Effector memory CD4-positive, alpha-beta T cell (primary cell): ENCODE measurements around the gene NDUFA11.

Experiments
- DNase-seq, 3 donors: peaks; one replicate each; pipeline ENCODE4 v3.0.0-alpha.2; 2020
- H3K27ac ChIP-seq: 2 replicates; pipeline ENCODE4 v1.7.0; 2013; ENCODE audit warnings: mild to moderate bottlenecking, low read length, moderate library complexity; ENCODE audit not compliant: insufficient read depth, poor library complexity, severe bottlenecking
- H3K27me3 ChIP-seq: replicated peaks from 2 replicates; pipeline ENCODE4 v1.7.0; 2013; ENCODE audit warnings: mild to moderate bottlenecking, low read length; ENCODE audit not compliant: insufficient read depth, control insufficient read depth, poor library complexity, severe bottlenecking
- H3K36me3 ChIP-seq: 2 replicates; pipeline ENCODE4 v1.7.0; 2013; ENCODE audit warnings: mild to moderate bottlenecking, low read length, moderate library complexity; ENCODE audit not compliant: control insufficient read depth, insufficient read depth
- H3K4me1 ChIP-seq: 2 replicates; pipeline ENCODE4 v1.7.0; 2013; ENCODE audit warnings: low read length, mild to moderate bottlenecking; ENCODE audit not compliant: control insufficient read depth, insufficient read depth, poor library complexity, severe bottlenecking
- H3K4me3 ChIP-seq: 2 replicates; pipeline ENCODE4 v1.7.0; 2013; ENCODE audit warnings: low read length, low read depth, mild to moderate bottlenecking; ENCODE audit not compliant: insufficient read depth, poor library complexity, severe bottlenecking
- H3K9me3 ChIP-seq: 2 replicates; pipeline ENCODE4 v1.7.0; 2013; ENCODE audit warnings: mild to moderate bottlenecking, low read length, moderate library complexity; ENCODE audit not compliant: control insufficient read depth

Gene NDUFA11

GRCh38 chr19:5943045-5943444, 39.5 kb upstream of the NDUFA11 start:
- no peaks in the 10 kb centered on the region for H3K27me3 ChIP-seq
- H3K4me1 ChIP-seq = peaks cover 7% of the 10 kb centered on the region
- H3K27ac ChIP-seq = no peak overlapping the region
- H3K36me3 ChIP-seq = peaks cover 20% of the 10 kb centered on the region
- no peak overlapping the region for H3K4me3 ChIP-seq
- H3K9me3 ChIP-seq = no peaks in the 10 kb centered on the region
- DNase-seq = no peak

- Histone ChIP-seq H3K36me3 (peaks cover 31% of the 10 kb centered on the region), H3K27me3 (no peaks in the 10 kb centered on the region), H3K27ac (no peak overlapping the region), H3K4me1 (no peaks in the 10 kb centered on the region), H3K9me3 (no peaks in the 10 kb centered on the region), H3K4me3 (no peak overlapping the region)
- no peak for DNase-seq
Observed at GRCh38 chr19:5941673-5942072, 38.1 kb upstream of the NDUFA11 start.

- H3K4me1 ChIP-seq = no peaks in the 10 kb centered on the region
- H3K27me3 ChIP-seq = no peaks in the 10 kb centered on the region
- DNase-seq = no peak
- H3K9me3 ChIP-seq = no peaks in the 10 kb centered on the region
- peaks cover 41% of the 10 kb centered on the region for H3K36me3 ChIP-seq
- no peak overlapping the region for H3K27ac ChIP-seq
- H3K4me3 ChIP-seq = no peak overlapping the region
Observed at GRCh38 chr19:5940260-5941208, 36.9 kb upstream of the NDUFA11 start.

DNA sequence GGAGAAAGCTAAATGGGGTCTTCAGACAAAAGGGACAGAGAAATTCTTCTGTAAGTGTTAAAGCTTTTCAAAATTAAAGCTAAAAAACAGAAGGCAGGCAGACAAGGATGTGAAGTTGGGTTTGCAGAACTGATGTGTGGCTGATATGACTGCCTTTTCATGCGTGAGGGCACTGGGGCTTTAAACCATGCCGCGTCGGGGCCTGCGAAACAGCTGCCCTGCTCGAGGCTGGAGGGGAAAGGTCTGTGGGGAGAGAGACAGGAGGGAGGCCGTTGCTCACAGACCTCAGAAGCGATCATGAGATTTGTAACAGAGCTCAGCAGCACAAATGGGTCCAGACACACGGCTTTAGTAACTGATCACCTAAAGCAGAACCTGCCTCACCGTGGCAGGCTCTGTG, 34.0 kb upstream of the NDUFA11 start:
- no peak for DNase-seq
- Histone ChIP-seq H3K4me3 (no peak overlapping the region), H3K27me3 (no peaks in the 10 kb centered on the region), H3K9me3 (no peaks in the 10 kb centered on the region), H3K36me3 (peaks cover 52% of the 10 kb centered on the region), H3K27ac (no peak overlapping the region), H3K4me1 (no peaks in the 10 kb centered on the region)

DNA sequence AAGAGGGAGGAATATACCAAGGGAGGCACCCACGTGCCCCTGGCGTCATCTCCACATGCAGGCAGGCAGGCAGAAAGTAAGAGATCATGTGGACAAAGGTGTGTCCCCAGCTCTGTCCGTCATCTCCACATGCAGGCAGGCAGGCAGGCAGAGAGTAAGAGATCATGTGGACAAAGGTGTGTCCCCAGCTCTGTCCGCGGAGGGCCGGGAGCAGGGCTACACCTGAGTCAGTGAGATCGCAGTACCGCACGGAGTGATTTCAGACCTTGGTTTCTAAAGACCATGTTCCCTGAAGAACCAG, 32.7 kb upstream of the NDUFA11 start:
- Histone ChIP-seq H3K4me1 (no peaks in the 10 kb centered on the region), H3K27ac (no peak overlapping the region), H3K9me3 (no peaks in the 10 kb centered on the region), H3K27me3 (no peaks in the 10 kb centered on the region), H3K4me3 (no peak overlapping the region), H3K36me3 (peaks cover 63% of the 10 kb centered on the region)
- no peak for DNase-seq

DNA sequence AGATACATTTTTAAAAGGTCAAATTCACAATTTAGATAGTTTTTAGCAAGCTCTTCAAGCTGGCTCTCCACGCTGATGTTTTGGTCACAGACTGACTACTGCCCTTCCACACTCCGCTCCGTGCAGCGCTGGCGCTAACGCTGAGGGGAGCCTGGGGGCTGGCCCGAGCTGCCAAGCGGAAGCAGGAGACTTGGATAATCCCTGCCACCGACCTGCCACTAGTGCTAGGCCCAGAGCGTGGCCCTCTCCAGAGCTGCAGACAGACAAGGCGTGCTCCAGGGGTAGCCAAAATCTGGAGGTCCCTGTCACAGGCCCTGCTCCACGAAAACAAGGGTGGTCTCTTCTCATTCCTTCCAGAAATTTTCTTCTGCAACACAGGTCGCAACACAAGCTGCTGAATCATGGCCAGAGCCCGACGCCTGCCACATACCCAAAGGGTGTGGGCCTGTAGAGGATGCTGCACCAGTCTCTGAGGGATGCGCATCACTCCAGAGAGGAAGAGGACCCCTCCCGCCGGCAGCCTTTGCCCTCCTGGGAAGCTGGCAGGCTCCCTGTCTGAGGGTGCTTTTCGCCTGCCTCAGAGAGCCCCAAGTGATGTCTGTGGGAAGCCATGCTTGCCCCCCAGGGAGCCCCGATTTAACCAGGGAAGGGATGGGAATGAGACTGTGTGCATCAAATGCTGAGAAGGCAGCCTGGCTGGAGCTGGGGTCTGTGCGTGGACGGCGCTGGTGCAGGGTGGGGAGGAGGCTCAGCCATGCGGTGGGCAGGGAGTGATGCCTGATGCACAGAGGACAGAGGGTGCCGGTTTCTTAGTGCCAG, 32.1 kb upstream of the NDUFA11 start:
- H3K36me3 ChIP-seq = peaks cover 64% of the 10 kb centered on the region
- no peak overlapping the region for H3K27ac ChIP-seq

DNA sequence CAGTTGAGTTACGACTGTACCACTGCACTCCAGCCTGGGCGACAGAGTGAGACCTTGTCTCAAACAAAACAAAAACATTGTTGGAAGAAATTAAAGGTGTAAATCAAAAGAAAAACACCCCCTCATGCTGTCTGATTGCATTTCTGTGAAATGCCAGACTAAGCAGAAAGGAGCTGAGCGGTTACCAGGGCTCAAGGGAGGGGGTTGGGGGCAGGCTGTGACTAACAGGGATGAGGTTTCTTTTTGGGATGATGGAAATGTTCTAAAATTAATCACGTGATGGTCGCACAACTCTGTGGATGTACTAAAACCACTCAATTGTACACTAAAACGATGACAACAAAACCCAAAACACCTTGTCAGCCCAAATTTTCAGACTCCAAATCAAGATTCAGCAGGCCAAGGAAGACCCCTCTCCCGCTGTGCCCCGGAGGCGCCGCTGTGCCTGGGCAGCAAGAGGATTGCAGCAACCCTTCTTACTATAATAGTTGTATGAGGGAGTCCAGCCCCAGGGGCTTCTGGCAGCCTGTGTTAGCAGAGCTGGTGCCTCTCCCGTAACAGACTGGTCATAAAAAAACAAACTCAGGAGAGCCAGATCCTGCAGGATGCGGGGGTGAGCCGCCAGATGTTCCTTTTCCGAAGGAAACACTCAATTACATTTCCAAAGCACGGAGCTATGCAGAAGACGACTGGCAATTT, 31.3 kb upstream of the NDUFA11 start:
- Histone ChIP-seq H3K9me3 (no peaks in the 10 kb centered on the region), H3K4me3 (no peak overlapping the region), H3K27ac (no peak overlapping the region), H3K36me3 (peaks cover 65% of the 10 kb centered on the region), H3K27me3 (no peaks in the 10 kb centered on the region), H3K4me1 (no peaks in the 10 kb centered on the region)
- DNase-seq = no peak

More for the DNA sequence above, 32.1 kb upstream of the NDUFA11 start:
- Histone ChIP-seq H3K4me1 (no peaks in the 10 kb centered on the region), H3K9me3 (no peaks in the 10 kb centered on the region), H3K4me3 (no peak overlapping the region), H3K27me3 (no peaks in the 10 kb centered on the region)
- DNase-seq = no peak

GRCh38 chr19:5934069-5934401, 30.4 kb upstream of the NDUFA11 start:
- Histone ChIP-seq H3K4me1 (no peaks in the 10 kb centered on the region), H3K9me3 (no peaks in the 10 kb centered on the region), H3K27me3 (no peaks in the 10 kb centered on the region), H3K27ac (no peak overlapping the region), H3K36me3 (peaks cover 67% of the 10 kb centered on the region), H3K4me3 (no peak overlapping the region)
- DNase-seq = no peak

DNA sequence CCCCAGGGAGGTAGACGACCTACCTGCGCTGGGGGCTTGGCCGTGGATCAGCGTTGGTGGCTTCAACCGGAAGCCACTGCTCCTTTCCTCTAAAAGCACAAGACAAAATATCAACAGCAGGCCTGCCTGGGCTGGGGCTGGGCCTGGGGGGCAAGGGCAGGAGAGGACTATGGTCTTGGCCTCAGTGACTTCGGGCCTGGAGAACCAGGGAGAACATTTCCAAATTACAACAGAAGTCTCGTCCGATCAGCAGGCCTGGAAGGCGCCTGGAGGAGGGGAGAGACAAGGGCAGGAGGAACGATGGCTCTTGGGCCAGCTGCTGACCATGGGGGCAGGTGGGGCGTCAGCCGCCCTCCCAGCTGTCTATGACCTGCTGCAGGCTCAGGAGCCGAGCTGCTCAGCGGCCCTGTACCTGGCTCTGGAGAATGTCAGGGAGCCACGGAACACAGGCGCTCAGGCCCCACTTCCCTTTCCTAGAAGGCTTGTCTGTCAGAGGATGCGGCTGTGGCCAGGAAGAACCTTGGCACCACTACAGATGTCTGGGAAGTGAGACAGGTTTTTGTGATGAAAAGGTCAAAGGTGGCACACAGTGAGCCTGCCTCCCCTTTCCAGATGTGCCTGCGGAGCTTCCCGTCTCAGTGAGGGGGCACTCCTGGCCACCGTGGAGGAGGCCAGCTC, 29.9 kb upstream of the NDUFA11 start:
- Histone ChIP-seq H3K27ac (no peak overlapping the region), H3K36me3 (peaks cover 72% of the 10 kb centered on the region), H3K9me3 (no peaks in the 10 kb centered on the region), H3K27me3 (no peaks in the 10 kb centered on the region), H3K4me3 (no peak overlapping the region), H3K4me1 (no peaks in the 10 kb centered on the region)
- no peak for DNase-seq
